Measurements from ENCODE around the gene HPX. TPM values are rescaled to one million over a fixed set of nuclear protein-coding genes. Genes with fewer than 3 reads are reported as not detected.

Gene HPX
- total RNA-seq, 2 experiments from 2014 or later: not detected

DNA sequence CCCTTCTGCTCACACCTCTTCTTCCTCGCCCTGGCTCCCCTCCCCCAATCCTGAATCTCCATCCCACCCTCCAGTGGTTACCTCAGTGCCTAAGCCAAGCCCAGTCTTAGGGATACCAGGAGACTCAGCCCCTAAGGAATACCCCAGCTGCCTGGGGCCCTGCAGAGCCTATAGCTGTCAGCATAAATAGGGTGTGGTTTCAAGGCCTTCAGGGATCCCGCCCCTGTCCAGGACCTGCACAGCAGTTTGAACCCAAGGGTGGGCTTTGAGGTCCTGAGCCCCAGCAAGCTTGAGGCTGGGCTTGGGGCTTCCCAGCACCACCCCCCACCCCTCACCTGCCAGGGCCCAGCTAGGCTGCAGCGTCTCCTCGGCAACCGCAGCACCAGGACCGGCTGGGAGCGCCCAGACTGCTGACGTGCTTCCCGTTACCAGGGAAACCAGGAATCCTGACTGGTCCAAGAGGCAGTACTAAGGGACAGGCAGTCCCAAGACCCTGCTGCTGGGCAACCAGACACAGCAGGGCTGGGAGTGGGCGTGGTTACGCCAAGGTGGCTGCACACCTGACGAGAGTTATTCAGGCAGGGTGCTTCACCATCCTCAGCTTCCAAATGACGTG, 35.6 kb downstream of the HPX start:
- Mint-ChIP-seq H3K27ac (no peak overlapping the region), H3K36me3 (ENCODE audit: low read depth) (peaks cover 13% of the 10 kb centered on the region), H3K4me3 (no peak overlapping the region), H3K4me1 (ENCODE audit: low read depth) (peaks cover 80% of the 10 kb centered on the region), H3K9me3 (no peaks in the 10 kb centered on the region), H3K27me3 (no peaks in the 10 kb centered on the region)
- CTCF ChIA-PET: interaction anchor here (1.1 to 1.3 kb wide), 2 partner anchors 15 to 26 kb away, joined by 3 to 4 read pairs; partner anchors contain the start of gene SMPD1
- TF ChIP-seq, protein P1, sequence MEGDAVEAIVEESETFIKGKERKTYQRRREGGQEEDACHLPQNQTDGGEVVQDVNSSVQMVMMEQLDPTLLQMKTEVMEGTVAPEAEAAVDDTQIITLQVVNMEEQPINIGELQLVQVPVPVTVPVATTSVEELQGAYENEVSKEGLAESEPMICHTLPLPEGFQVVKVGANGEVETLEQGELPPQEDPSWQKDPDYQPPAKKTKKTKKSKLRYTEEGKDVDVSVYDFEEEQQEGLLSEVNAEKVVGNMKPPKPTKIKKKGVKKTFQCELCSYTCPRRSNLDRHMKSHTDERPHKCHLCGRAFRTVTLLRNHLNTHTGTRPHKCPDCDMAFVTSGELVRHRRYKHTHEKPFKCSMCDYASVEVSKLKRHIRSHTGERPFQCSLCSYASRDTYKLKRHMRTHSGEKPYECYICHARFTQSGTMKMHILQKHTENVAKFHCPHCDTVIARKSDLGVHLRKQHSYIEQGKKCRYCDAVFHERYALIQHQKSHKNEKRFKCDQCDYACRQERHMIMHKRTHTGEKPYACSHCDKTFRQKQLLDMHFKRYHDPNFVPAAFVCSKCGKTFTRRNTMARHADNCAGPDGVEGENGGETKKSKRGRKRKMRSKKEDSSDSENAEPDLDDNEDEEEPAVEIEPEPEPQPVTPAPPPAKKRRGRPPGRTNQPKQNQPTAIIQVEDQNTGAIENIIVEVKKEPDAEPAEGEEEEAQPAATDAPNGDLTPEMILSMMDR (IDR thresholded peaks at IDR 0.05): no peak
- intact Hi-C loops (cut with micrococcal nuclease): no loop called here
- DNase-seq: no peak
- POLR2A ChIA-PET: interaction anchor here (1.1 to 1.7 kb wide), 5 partner anchors 9 to 38 kb away, joined by 4 to 5 read pairs (median 4); partner anchors contain the start of gene APBB1
- ATAC-seq: no peak

DNA sequence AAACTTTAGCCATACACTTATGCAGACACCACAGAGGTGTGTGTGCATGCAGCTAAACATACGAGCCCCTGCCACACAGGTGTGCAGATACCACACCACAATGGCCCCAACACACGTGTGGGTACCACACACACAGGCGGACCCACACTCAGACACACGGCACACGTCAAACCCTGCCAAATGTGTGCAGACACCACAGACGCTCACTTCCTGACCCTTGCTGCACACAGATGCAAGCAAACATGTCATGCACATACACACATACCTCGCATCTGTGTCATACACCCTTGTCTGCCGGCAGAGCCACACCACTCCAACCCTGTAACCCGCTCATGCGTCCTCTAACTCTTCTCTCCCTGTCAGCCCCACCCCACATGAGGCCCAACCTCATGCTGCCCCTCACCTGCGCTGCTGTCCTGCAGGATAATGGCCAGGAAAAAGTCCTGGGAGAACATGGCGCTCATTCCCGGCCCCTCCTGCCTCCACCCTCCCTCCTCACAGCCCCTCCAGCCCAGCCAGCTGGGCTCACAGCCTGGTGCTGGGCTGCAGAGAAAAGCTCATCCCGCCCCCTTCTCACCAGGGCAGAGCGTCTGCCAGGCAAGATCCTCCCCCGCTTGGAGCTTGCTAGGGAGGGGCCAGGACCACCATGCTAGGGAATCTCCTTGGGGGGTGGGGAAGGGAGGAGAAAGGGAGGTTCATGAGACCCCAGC, 36.3 kb downstream of the HPX start:
- CTCF ChIA-PET: no interaction called here
- DNase-seq (peak; percentile 57), ATAC-seq (peak; percentile 57)
- POLR2A ChIA-PET: interaction anchor here (0.7 to 6.0 kb wide), 6 partner anchors 9 to 77 kb away, joined by 3 to 42 read pairs (median 5); partner anchors contain the start of genes ARFIP2, SMPD1 and TIMM10B
- no peak overlapping the region for H3K4me3 Mint-ChIP-seq
- H3K4me1 Mint-ChIP-seq (ENCODE audit: low read depth): peaks cover 75% of the 10 kb centered on the region
- intact Hi-C loops (cut with micrococcal nuclease): no loop called here
- H3K27ac Mint-ChIP-seq: peak overlapping the region; percentile 60
- H3K9me3 Mint-ChIP-seq: no peaks in the 10 kb centered on the region
- H3K27me3 Mint-ChIP-seq: no peaks in the 10 kb centered on the region
- peaks cover 12% of the 10 kb centered on the region for H3K36me3 Mint-ChIP-seq (ENCODE audit: low read depth)
- TF ChIP-seq, protein P1 (IDR thresholded peaks at IDR 0.05): no peak

DNA sequence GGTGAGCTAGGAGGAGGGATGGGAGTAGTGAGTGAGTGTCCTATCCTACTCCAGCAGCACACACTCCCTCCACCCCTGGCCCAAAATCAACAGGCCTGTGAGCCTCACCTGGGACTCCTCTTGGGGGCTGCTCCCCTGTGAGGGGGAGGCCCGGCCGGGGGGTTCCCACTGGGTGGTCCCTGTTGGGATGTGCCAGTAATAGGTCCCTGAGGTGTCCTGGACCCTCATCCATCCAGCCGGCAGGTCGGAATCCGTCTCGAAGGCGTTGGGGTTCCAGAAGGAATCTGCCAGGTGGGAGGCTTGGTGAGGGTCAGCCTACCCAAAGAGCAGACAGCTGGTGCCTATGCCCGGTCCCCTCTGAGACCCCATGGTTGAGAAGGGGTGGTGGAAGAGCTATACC, 37.2 kb downstream of the HPX start:
- Mint-ChIP-seq H3K27ac (peak overlapping the region; percentile 93), H3K4me1 (ENCODE audit: low read depth) (peaks cover 79% of the 10 kb centered on the region), H3K4me3 (no peak overlapping the region), H3K36me3 (ENCODE audit: low read depth) (peaks cover 16% of the 10 kb centered on the region), H3K27me3 (no peaks in the 10 kb centered on the region), H3K9me3 (no peaks in the 10 kb centered on the region)
- TF ChIP-seq, protein P1 (IDR thresholded peaks at IDR 0.05): no peak
- ChIA-PET CTCF (interaction anchor here (0.9 to 6.2 kb wide), 9 partner anchors 14 to 102 kb away, joined by 3 to 45 read pairs (median 6); partner anchors contain the start of genes APBB1 and SMPD1), POLR2A (interaction anchor here (0.7 to 6.0 kb wide), 10 partner anchors 8 to 78 kb away, joined by 3 to 42 read pairs (median 8); partner anchors contain the start of genes APBB1, ARFIP2, SMPD1 and TIMM10B)
- no peak for DNase-seq
- no peak for ATAC-seq
- intact Hi-C loops (cut with micrococcal nuclease): no loop called here

GRCh38 chr11:6402561-6402981, 38.2 kb downstream of the HPX start:
- Mint-ChIP-seq H3K36me3 (ENCODE audit: low read depth) (peaks cover 12% of the 10 kb centered on the region), H3K4me1 (ENCODE audit: low read depth) (peaks cover 75% of the 10 kb centered on the region), H3K9me3 (no peaks in the 10 kb centered on the region), H3K27ac (peak overlapping the region; percentile 93), H3K27me3 (no peaks in the 10 kb centered on the region), H3K4me3 (peak overlapping the region; percentile 50)
- CTCF ChIA-PET: interaction anchor here (0.7 to 6.2 kb wide), 12 partner anchors 9 to 281 kb away, joined by 3 to 45 read pairs (median 5); partner anchors contain the start of genes APBB1, MRPL17 and SMPD1
- intact Hi-C loops (cut with micrococcal nuclease): no loop called here
- DNase-seq (peak; percentile 92), ATAC-seq (peak; percentile 82)
- TF ChIP-seq, protein P1 (IDR thresholded peaks at IDR 0.05): no peak
- POLR2A ChIA-PET: interaction anchor here (0.6 to 6.0 kb wide), 12 partner anchors 9 to 424 kb away, joined by 3 to 42 read pairs (median 6); partner anchors contain the start of genes APBB1, ARFIP2, SMPD1 and TIMM10B

Data from activated CD8-positive, alpha-beta T cell treated with anti-CD3 and anti-CD28 coated beads for 36 hours (primary cell).